H1 (cell line): ENCODE measurements around the gene PIAS3. TPM values are rescaled to one million over a fixed set of nuclear protein-coding genes. Genes with fewer than 3 reads are reported as not detected.
A peak's percentile ranks its signal among the peaks of the same experiment; 100 is the strongest.

Experiments
- CTCF ChIA-PET: fragments of 300-600 bp; sonication (Branson Sonifier 250); formaldehyde crosslinking; loops from one replicate; lab custom pipeline; 2021; ENCODE audit not compliant: partially characterized antibody; lab: Charles Lee
- POLR2A ChIA-PET: fragments of 300-600 bp; sonication (Branson Sonifier 250); formaldehyde crosslinking; loops from one replicate; lab custom pipeline; 2021; ENCODE audit warnings: inconsistent platforms; ENCODE audit not compliant: partially characterized antibody; lab: Charles Lee
- DNase-seq, 2 experiments: peaks; one replicate each; pipeline versions ENCODE4 v3.0.0 to v3.0.0-alpha.2; 2010 to 2022; ENCODE audit warnings: low spot score in 2 of 2, low read depth in 1 of 2, mixed read lengths in 1 of 2
- FAIRE-seq: peaks from 2 replicates; lab custom pipeline; 2011; peaks lifted over from hg19 to GRCh38; lab: Jason Lieb, UNC
- H2AFZ ChIP-seq: 2 replicates; pipeline ENCODE4 v1.8.1; 2012; ENCODE audit warnings: low read length, inconsistent platforms
- H2AK5ac ChIP-seq: 2 replicates; pipeline ENCODE4 v1.6.1; 2013; ENCODE audit warnings: low read depth, low read length
- H2BK120ac ChIP-seq: replicated peaks from 2 replicates; pipeline ENCODE3; 2013; ENCODE audit warnings: low read depth, low read length, inconsistent platforms
- H2BK12ac ChIP-seq: 2 replicates; pipeline ENCODE4 v1.6.1; 2013; ENCODE audit warnings: low read depth, low read length
- H2BK15ac ChIP-seq: 2 replicates; pipeline ENCODE4 v1.6.1; 2013; ENCODE audit warnings: low read length
- H2BK20ac ChIP-seq: 2 replicates; pipeline ENCODE4 v1.6.1; 2013; ENCODE audit warnings: low read length
- H2BK5ac ChIP-seq: 2 replicates; pipeline ENCODE4 v1.6.1; 2013; ENCODE audit warnings: low read depth, low read length
- H3K14ac ChIP-seq: 2 replicates; pipeline ENCODE4 v1.6.1; 2013; ENCODE audit warnings: inconsistent platforms; ENCODE audit not compliant: insufficient read length
- H3K18ac ChIP-seq: 2 replicates; pipeline ENCODE4 v1.6.1; 2013; ENCODE audit warnings: low read length; ENCODE audit errors: extremely low read depth
- H3K23ac ChIP-seq: 2 replicates; pipeline ENCODE4 v1.6.1; 2013; ENCODE audit warnings: inconsistent platforms; ENCODE audit not compliant: insufficient read length
- H3K23me2 ChIP-seq: 2 replicates; pipeline ENCODE4 v1.6.1; 2013; ENCODE audit warnings: low read depth, low read length
- H3K27ac ChIP-seq: 2 replicates; pipeline ENCODE4 v1.6.1; 2011; ENCODE audit warnings: low read depth, low read length, inconsistent platforms
- H3K27me3 ChIP-seq, 4 experiments: replicated peaks in 1 of 4; 1 replicate in 1 of 4; 2 replicates in 3 of 4; pipeline versions ENCODE4 v1.6.1 to v1.8.1; 2011 to 2013; ENCODE audit warnings: low read length in 3 of 4, mild to moderate bottlenecking in 3 of 4, inconsistent platforms in 2 of 4, mixed read lengths in 2 of 4, moderate library complexity in 1 of 4; ENCODE audit not compliant: control insufficient read depth in 3 of 4, insufficient read depth in 3 of 4; ENCODE audit errors: extremely low read depth in 1 of 4
- H3K36me3 ChIP-seq, 4 experiments: 2 replicates each; pipeline versions ENCODE4 v1.6.1 to v1.8.1; 2011 to 2013; ENCODE audit warnings: mild to moderate bottlenecking in 4 of 4, low read length in 3 of 4, moderate library complexity in 2 of 4, control low read depth in 1 of 4, inconsistent platforms in 1 of 4; ENCODE audit not compliant: insufficient read depth in 4 of 4, control insufficient read depth in 2 of 4
- H3K4ac ChIP-seq: replicated peaks from 2 replicates; pipeline ENCODE3; 2013; ENCODE audit warnings: low read length, low read depth, mixed read lengths, inconsistent platforms; ENCODE audit not compliant: insufficient read length
- H3K4me1 ChIP-seq, 4 experiments: replicated peaks in 1 of 4; 1 replicate in 1 of 4; 2 replicates in 3 of 4; pipeline versions ENCODE4 v1.6.1 to v1.8.1; 2011 to 2013; ENCODE audit warnings: low read length in 3 of 4, inconsistent platforms in 2 of 4, mixed read lengths in 1 of 4; ENCODE audit not compliant: insufficient read depth in 4 of 4, control insufficient read depth in 3 of 4
- H3K4me2 ChIP-seq, 2 experiments: 2 replicates each; pipeline versions ENCODE4 v1.6.1 to v1.8.1; 2011 to 2013; ENCODE audit warnings: low read depth in 2 of 2, low read length in 2 of 2, control low read depth in 1 of 2, inconsistent platforms in 1 of 2, mild to moderate bottlenecking in 1 of 2; ENCODE audit not compliant: insufficient read depth in 1 of 2
- H3K4me3 ChIP-seq, 4 experiments: fragments of 200-600, 300-600 bp in 1 of 4; sonication (generic), shearing (Covaris generic), sonication (Bioruptor Twin) in 1 of 4; 2 replicates each; pipeline versions ENCODE4 v1.5.1 to v1.8.1; 2011 to 2016; ENCODE audit warnings: low read length in 4 of 4, low read depth in 3 of 4, control low read depth in 2 of 4, inconsistent platforms in 2 of 4, mild to moderate bottlenecking in 2 of 4, mixed read lengths in 1 of 4, moderate library complexity in 1 of 4; ENCODE audit not compliant: insufficient read depth in 2 of 4; ENCODE audit errors: extremely low read depth in 1 of 4
- H3K56ac ChIP-seq: replicated peaks from 2 replicates; pipeline ENCODE3; 2013; ENCODE audit warnings: low read depth, mild to moderate bottlenecking, mixed read lengths, low read length, inconsistent platforms; ENCODE audit not compliant: insufficient read length
- H3K79me1 ChIP-seq: 2 replicates; pipeline ENCODE4 v1.6.1; 2013; ENCODE audit warnings: low read depth, low read length, control low read depth
- H3K79me2 ChIP-seq, 2 experiments: 2 replicates each; pipeline versions ENCODE4 v1.6.1 to v1.8.1; 2012 to 2013; ENCODE audit warnings: low read length in 2 of 2, mild to moderate bottlenecking in 2 of 2, inconsistent platforms in 1 of 2; ENCODE audit not compliant: insufficient read depth in 2 of 2, control insufficient read depth in 1 of 2
- H3K9ac ChIP-seq, 4 experiments: replicated peaks in 1 of 4; 1 replicate in 1 of 4; 2 replicates in 3 of 4; pipeline versions ENCODE4 v1.6.1 to v1.8.1; 2011 to 2013; ENCODE audit warnings: low read depth in 3 of 4, low read length in 3 of 4, control low read depth in 2 of 4, mild to moderate bottlenecking in 2 of 4, moderate library complexity in 2 of 4, inconsistent platforms in 1 of 4; ENCODE audit errors: extremely low read depth in 1 of 4
- H3K9me3 ChIP-seq, 2 experiments: 2 replicates each; pipeline versions ENCODE4 v1.6.1 to v1.8.1; 2012 to 2013; ENCODE audit warnings: mild to moderate bottlenecking in 2 of 2, moderate library complexity in 2 of 2, control low read depth in 1 of 2, inconsistent platforms in 1 of 2, low read depth in 1 of 2, low read length in 1 of 2, mixed read lengths in 1 of 2; ENCODE audit not compliant: insufficient read depth in 2 of 2
- H4K20me1 ChIP-seq, 2 experiments: replicated peaks in 1 of 2; 2 replicates each; pipeline versions ENCODE3 to v1.8.1; 2011 to 2013; ENCODE audit warnings: inconsistent platforms in 2 of 2, low read length in 2 of 2, mild to moderate bottlenecking in 1 of 2; ENCODE audit not compliant: insufficient read depth in 2 of 2, control insufficient read depth in 1 of 2
- H4K5ac ChIP-seq: 2 replicates; pipeline ENCODE4 v1.6.1; 2013; ENCODE audit warnings: low read length, low read depth, mixed read lengths, inconsistent platforms; ENCODE audit not compliant: insufficient read length
- H4K8ac ChIP-seq: 2 replicates; pipeline ENCODE4 v1.8.0; 2013; ENCODE audit warnings: mild to moderate bottlenecking, moderate library complexity, low read length, inconsistent platforms; ENCODE audit not compliant: insufficient read depth; ENCODE audit errors: extremely low read depth
- H4K91ac ChIP-seq: replicated peaks from 2 replicates; pipeline ENCODE3; 2013; ENCODE audit warnings: low read length, mixed read lengths, inconsistent platforms; ENCODE audit not compliant: insufficient read length
- ATF2 ChIP-seq: IDR thresholded peaks from 2 replicates; pipeline ENCODE4 v1.6.1; 2012; ENCODE audit warnings: low read length, inconsistent platforms
- BRCA1 ChIP-seq: IDR thresholded peaks from 2 replicates; pipeline ENCODE4 v1.6.1; 2012; ENCODE audit warnings: low read depth, low read length, improper control_type of control experiment
- CTCF ChIP-seq, 3 experiments: IDR thresholded peaks; 1 replicate in 2 of 3; 2 replicates in 1 of 3; pipeline versions ENCODE4 v1.5.1 to v1.6.1; 2011; ENCODE audit warnings: low read length in 3 of 3, mild to moderate bottlenecking in 3 of 3, inconsistent platforms in 2 of 3, low read depth in 1 of 3, moderate library complexity in 1 of 3; ENCODE audit not compliant: insufficient read depth in 1 of 3; ENCODE audit errors: control extremely low read depth in 1 of 3
- RXRA ChIP-seq: IDR thresholded peaks from 2 replicates; pipeline ENCODE4 v1.6.1; 2011; ENCODE audit warnings: low read depth, mild to moderate bottlenecking, low read length, moderate library complexity; ENCODE audit not compliant: insufficient read depth
- SRF ChIP-seq: IDR thresholded peaks from 2 replicates; pipeline ENCODE4 v1.6.1; 2011; ENCODE audit warnings: mild to moderate bottlenecking, low read depth, low read length, moderate library complexity
- WGBS, 2 experiments: shearing (Covaris generic) in 1 of 2; methylation state at CpG; one replicate each; pipeline versions ENCODE4 v1.1.6 to v1.1.7; 2013 to 2015; ENCODE audit warnings: low lambda C conversion rate in 2 of 2, mixed read lengths in 2 of 2, inconsistent platforms in 1 of 2, low coverage in 1 of 2, missing lambda C conversion rate in 1 of 2; ENCODE audit not compliant: insufficient replicate concordance in 2 of 2, insufficient coverage in 1 of 2, insufficient read length in 1 of 2; ENCODE audit errors: extremely low coverage in 1 of 2, missing lambda C conversion rate in 1 of 2; 5-methylcytosine and 5-hydroxymethylcytosine counted together
- polyA plus RNA-seq, 7 experiments: library from polyadenylated mRNA; depleted of rRNA in 3 of 7; stranded (reverse) in 5 of 7; unstranded in 2 of 7; fragments of >200 nt in 5 of 7; fragments of 200-250 nt in 2 of 7; gene quantifications; 1 replicate in 5 of 7; 2 replicates in 1 of 7; 4 replicates in 1 of 7; pipeline versions ENCODE4 v1.2.1 to v1.2.3, GENCODE V29; 2011 to 2013; ENCODE audit warnings: missing spikeins in 2 of 7, mixed read lengths in 2 of 7
- total RNA-seq: library from RNA; stranded (reverse); fragmentation: NEBNext Ultra II Directional; extraction: Animal tissue kit (Norgen Biotek cat#: 25700); gene quantifications from 2 replicates; pipeline ENCODE4 v1.2.1, GENCODE V29; 2021

Gene PIAS3
- total and polyA plus RNA-seq, 2 of the 8 experiments (the other 6 are each of a cell fraction or from before 2014, with no cell fraction given): 36.7 to 49.9 TPM

GRCh38 chr1:145886390-145886789 lies 27.5 kb upstream of the PIAS3 start:
- Histone ChIP-seq H3K4me1 (no peaks in the 10 kb centered on the region; a peak in 1 of 7 replicates), H3K27ac (no peak overlapping the region), H2BK12ac (no peak overlapping the region), H4K91ac (no peak overlapping the region), H2AK5ac (no peak overlapping the region), H3K4me2 (peak overlapping the region; percentile 63), H2BK20ac (no peak overlapping the region), H3K9me3 (no peaks in the 10 kb centered on the region), H3K14ac (no peak overlapping the region), H2BK5ac (no peak overlapping the region), H3K4me3 (peak overlapping the region; percentile 44 to 72 (median 67)), H4K8ac (no peak overlapping the region), H2BK15ac (no peak overlapping the region), H4K20me1 (no peaks in the 10 kb centered on the region), H3K9ac (no peak overlapping the region), H3K18ac (no peak overlapping the region; the same call in 1 of the 2 replicates), H3K4ac (no peak overlapping the region), H4K5ac (no peak overlapping the region), H3K79me1 (no peaks in the 10 kb centered on the region), H3K27me3 (peaks cover 0 to 21% (median 15%) of the 10 kb centered on the region in 4 experiments; a peak in 6 of 7 replicates), H3K56ac (no peak overlapping the region), H3K36me3 (no peaks in the 10 kb centered on the region), H2BK120ac (no peak overlapping the region), H3K23ac (no peak overlapping the region), H2AFZ (no peak overlapping the region), H3K23me2 (peaks cover 5% of the 10 kb centered on the region; the same call in 1 of the 2 replicates), H3K79me2 (no peaks in the 10 kb centered on the region)
- TF ChIP-seq CTCF (IDR thresholded peaks at IDR 0.05; ENCODE audit: control extremely low read depth in 1 of 3, insufficient read depth in 1 of 3, low read depth in 1 of 3, low read length in 3 of 3) (no peak), SRF (no peak), ATF2 (no peak), BRCA1 (no peak), RXRA (no peak)
- FAIRE-seq (no peak), DNase-seq (no peak)
- ChIA-PET POLR2A (interaction anchor here (1.1 kb wide), 2 partner anchors 14 to 165 kb away, joined by 4 to 7 read pairs; no protein-coding TSS in a partner anchor), CTCF (interaction anchor here (0.9 to 8.7 kb wide), 6 partner anchors 13 to 131 kb away, joined by 3 to 84 read pairs (median 11); partner anchors contain the start of genes ITGA10 and NUDT17)
- WGBS, 2 experiments: 64% methylated on average over 11 of the region's 11 CpGs; no CpG with 5 or more reads in 1 of the 2 experiments
